ENCODE results near the gene C12orf60.
"Not testable (repeated sequence)": the region's sequence is repeated elsewhere in the genome, so short reads cannot be mapped to it uniquely, and the experiment has no call there.

Gene C12orf60

GRCh38 chr12:14803011-14803829 lies at the start of gene C12orf60, which contains the start of gene WBP11:
C12orf60 (plus strand) TSS chr12:14803670; CDS start chr12:14822936, 19,266 bp downstream.
WBP11 (minus strand) TSS chr12:14803478; CDS start chr12:14801383, 2,095 bp downstream.
- peak; percentile 76 to 84 for DNase-seq (ENCODE audit: low read depth in 2 of 2)

- DNase-seq (ENCODE audit: low read depth in 2 of 2), result no peak
Observed at GRCh38 chr12:14756334-14757143, 46.9 kb upstream of the C12orf60 start.

- DNase-seq (ENCODE audit: low read depth in 2 of 2), result not testable (repeated sequence)
Observed at GRCh38 chr12:14759711-14760280, 43.7 kb upstream of the C12orf60 start.

- no peak for DNase-seq (ENCODE audit: low read depth in 2 of 2)
Observed at GRCh38 chr12:14765398-14765797, 38.1 kb upstream of the C12orf60 start.

GRCh38 chr12:14766020-14766419 lies 37.5 kb upstream of the C12orf60 start:
- not testable (repeated sequence) for DNase-seq (ENCODE audit: low read depth in 2 of 2)

GRCh38 chr12:14766649-14767215 lies 36.7 kb upstream of the C12orf60 start:
- no peak for DNase-seq (ENCODE audit: low read depth in 2 of 2)

- DNase-seq (ENCODE audit: low read depth in 2 of 2), result no peak
Observed at GRCh38 chr12:14767617-14768016, 35.9 kb upstream of the C12orf60 start.

GRCh38 chr12:14768823-14769405 lies 34.6 kb upstream of the C12orf60 start:
- peak in 1 of 2 donors; percentile 54 for DNase-seq (ENCODE audit: low read depth in 2 of 2)

- DNase-seq (ENCODE audit: low read depth in 2 of 2), result no peak
Observed at GRCh38 chr12:14769466-14769968, 34.0 kb upstream of the C12orf60 start.

- peak; percentile 82 to 87 for DNase-seq (ENCODE audit: low read depth in 2 of 2)
Observed at GRCh38 chr12:14769969-14770495, 33.4 kb upstream of the C12orf60 start.

GRCh38 chr12:14770496-14771461 lies 32.7 kb upstream of the C12orf60 start:
- DNase-seq (ENCODE audit: low read depth in 2 of 2), result peak; percentile 90 to 93

GRCh38 chr12:14771651-14772137 lies 31.8 kb upstream of the C12orf60 start:
- DNase-seq (ENCODE audit: low read depth in 2 of 2), result no peak

GRCh38 chr12:14772946-14773345 lies 30.5 kb upstream of the C12orf60 start:
- no peak for DNase-seq (ENCODE audit: low read depth in 2 of 2)

GRCh38 chr12:14773685-14774073 lies 29.8 kb upstream of the C12orf60 start:
- DNase-seq (ENCODE audit: low read depth in 2 of 2), result no peak

GRCh38 chr12:14774074-14774905 lies 29.2 kb upstream of the C12orf60 start:
- peak; percentile 85 to 91 for DNase-seq (ENCODE audit: low read depth in 2 of 2)

- DNase-seq (ENCODE audit: low read depth in 2 of 2), result no peak
Observed at GRCh38 chr12:14774906-14775635, 28.4 kb upstream of the C12orf60 start.

GRCh38 chr12:14775636-14775980 lies 27.9 kb upstream of the C12orf60 start:
- DNase-seq (ENCODE audit: low read depth in 2 of 2), result no peak

Measured in stimulated activated CD4-positive, alpha-beta T cell treated with anti-CD3 and anti-CD28 coated beads, Interleukin-15, amount 100 ng/mL, for 48 hours (primary cell).